Loucy (cell line): ENCODE measurements around the gene USO1.

ENCODE experiments used
- CTCF ChIP-seq: fragments of 200-600 bp; sonication (generic); conservative IDR thresholded peaks from 2 replicates; pipeline ENCODE4 v1.5.1; 2014; ENCODE audit warnings: mild to moderate bottlenecking, antibody characterized with exemption, low read length
- EZH2phosphoT487 ChIP-seq: fragments of 200-600 bp; IDR thresholded peaks from 2 replicates; pipeline ENCODE4 v1.6.1; 2018; ENCODE audit warnings: antibody characterized with exemption, mild to moderate bottlenecking, moderate library complexity, borderline replicate concordance

GRCh38 chr4:75729836-75730235, 5.5 kb downstream of the USO1 start:
- no peak for TF ChIP-seq CTCF
- no peak for TF ChIP-seq EZH2phosphoT487
